ENCODE measurements around the gene LLGL2.
"Not testable (repeated sequence)": the region's sequence is repeated elsewhere in the genome, so short reads cannot be mapped to it uniquely, and the experiment has no call there.

The LLGL2 gene

GRCh38 chr17:75592348-75593020 is 67.0 kb downstream of the LLGL2 start:
- Histone ChIP-seq H3K27me3 (ENCODE audit: control insufficient read depth, insufficient read depth, low read length) (no peaks in the 10 kb centered on the region), H3K27ac (ENCODE audit: low read depth, low read length) (no peak overlapping the region), H3K4me1 (ENCODE audit: control insufficient read depth, insufficient read depth, low read length) (peaks cover 3% of the 10 kb centered on the region), H3K9ac (ENCODE audit: low read length) (no peak overlapping the region), H3K36me3 (ENCODE audit: control insufficient read depth, insufficient read depth, low read length) (no peaks in the 10 kb centered on the region), H3K4me3 (ENCODE audit: low read length) (no peak overlapping the region)

GRCh38 chr17:75593430-75593829 is 67.9 kb downstream of the LLGL2 start:
- H3K9ac ChIP-seq (ENCODE audit: low read length); H3K4me1 ChIP-seq (ENCODE audit: control insufficient read depth, insufficient read depth, low read length); H3K27ac ChIP-seq (ENCODE audit: low read depth, low read length); H3K36me3 ChIP-seq (ENCODE audit: control insufficient read depth, insufficient read depth, low read length); H3K4me3 ChIP-seq (ENCODE audit: low read length); H3K27me3 ChIP-seq (ENCODE audit: control insufficient read depth, insufficient read depth, low read length): not testable (repeated sequence)

GRCh38 chr17:75594499-75595283 is 69.2 kb downstream of the LLGL2 start:
- Histone ChIP-seq H3K9ac (ENCODE audit: low read length) (no peak overlapping the region), H3K4me3 (ENCODE audit: low read length) (no peak overlapping the region), H3K27ac (ENCODE audit: low read depth, low read length) (no peak overlapping the region), H3K27me3 (ENCODE audit: control insufficient read depth, insufficient read depth, low read length) (no peaks in the 10 kb centered on the region), H3K4me1 (ENCODE audit: control insufficient read depth, insufficient read depth, low read length) (no peaks in the 10 kb centered on the region), H3K36me3 (ENCODE audit: control insufficient read depth, insufficient read depth, low read length) (no peaks in the 10 kb centered on the region)

- Histone ChIP-seq H3K4me1 (ENCODE audit: control insufficient read depth, insufficient read depth, low read length) (no peaks in the 10 kb centered on the region), H3K9ac (ENCODE audit: low read length) (no peak overlapping the region), H3K4me3 (ENCODE audit: low read length) (no peak overlapping the region), H3K27ac (ENCODE audit: low read depth, low read length) (no peak overlapping the region), H3K27me3 (ENCODE audit: control insufficient read depth, insufficient read depth, low read length) (no peaks in the 10 kb centered on the region), H3K36me3 (ENCODE audit: control insufficient read depth, insufficient read depth, low read length) (no peaks in the 10 kb centered on the region)
Measured at GRCh38 chr17:75595284-75595919, 69.9 kb downstream of the LLGL2 start.

GRCh38 chr17:75595920-75596313 is 70.4 kb downstream of the LLGL2 start:
- Histone ChIP-seq H3K36me3 (ENCODE audit: control insufficient read depth, insufficient read depth, low read length) (no peaks in the 10 kb centered on the region), H3K4me3 (ENCODE audit: low read length) (no peak overlapping the region), H3K27ac (ENCODE audit: low read depth, low read length) (no peak overlapping the region), H3K4me1 (ENCODE audit: control insufficient read depth, insufficient read depth, low read length) (no peaks in the 10 kb centered on the region), H3K9ac (ENCODE audit: low read length) (no peak overlapping the region), H3K27me3 (ENCODE audit: control insufficient read depth, insufficient read depth, low read length) (no peaks in the 10 kb centered on the region)

GRCh38 chr17:75596320-75597087 is 71.0 kb downstream of the LLGL2 start:
- no peak overlapping the region for H3K4me3 ChIP-seq (ENCODE audit: low read length)
- H3K27ac ChIP-seq (ENCODE audit: low read depth, low read length), result no peak overlapping the region
- no peaks in the 10 kb centered on the region for H3K36me3 ChIP-seq (ENCODE audit: control insufficient read depth, insufficient read depth, low read length)
- no peak overlapping the region for H3K9ac ChIP-seq (ENCODE audit: low read length)
- H3K27me3 ChIP-seq (ENCODE audit: control insufficient read depth, insufficient read depth, low read length), result no peaks in the 10 kb centered on the region
- no peaks in the 10 kb centered on the region for H3K4me1 ChIP-seq (ENCODE audit: control insufficient read depth, insufficient read depth, low read length)

GRCh38 chr17:75601057-75601987 is 75.8 kb downstream of the LLGL2 start:
- Histone ChIP-seq H3K27ac (ENCODE audit: low read depth, low read length) (no peak overlapping the region), H3K36me3 (ENCODE audit: control insufficient read depth, insufficient read depth, low read length) (no peaks in the 10 kb centered on the region), H3K9ac (ENCODE audit: low read length) (no peak overlapping the region), H3K27me3 (ENCODE audit: control insufficient read depth, insufficient read depth, low read length) (no peaks in the 10 kb centered on the region), H3K4me1 (ENCODE audit: control insufficient read depth, insufficient read depth, low read length) (no peaks in the 10 kb centered on the region), H3K4me3 (ENCODE audit: low read length) (no peak overlapping the region)

GRCh38 chr17:75602644-75603043 is 77.1 kb downstream of the LLGL2 start:
- Histone ChIP-seq H3K27me3 (ENCODE audit: control insufficient read depth, insufficient read depth, low read length) (no peaks in the 10 kb centered on the region), H3K27ac (ENCODE audit: low read depth, low read length) (no peak overlapping the region), H3K4me3 (ENCODE audit: low read length) (no peak overlapping the region), H3K36me3 (ENCODE audit: control insufficient read depth, insufficient read depth, low read length) (no peaks in the 10 kb centered on the region), H3K9ac (ENCODE audit: low read length) (no peak overlapping the region), H3K4me1 (ENCODE audit: control insufficient read depth, insufficient read depth, low read length) (no peaks in the 10 kb centered on the region)

GRCh38 chr17:75603123-75603522 is 77.6 kb downstream of the LLGL2 start:
- Histone ChIP-seq H3K4me3 (ENCODE audit: low read length) (no peak overlapping the region), H3K27me3 (ENCODE audit: control insufficient read depth, insufficient read depth, low read length) (no peaks in the 10 kb centered on the region), H3K9ac (ENCODE audit: low read length) (no peak overlapping the region), H3K4me1 (ENCODE audit: control insufficient read depth, insufficient read depth, low read length) (no peaks in the 10 kb centered on the region), H3K27ac (ENCODE audit: low read depth, low read length) (no peak overlapping the region), H3K36me3 (ENCODE audit: control insufficient read depth, insufficient read depth, low read length) (no peaks in the 10 kb centered on the region)

- Histone ChIP-seq H3K4me1 (ENCODE audit: control insufficient read depth, insufficient read depth, low read length) (no peaks in the 10 kb centered on the region), H3K36me3 (ENCODE audit: control insufficient read depth, insufficient read depth, low read length) (no peaks in the 10 kb centered on the region), H3K9ac (ENCODE audit: low read length) (no peak overlapping the region), H3K27me3 (ENCODE audit: control insufficient read depth, insufficient read depth, low read length) (no peaks in the 10 kb centered on the region), H3K27ac (ENCODE audit: low read depth, low read length) (no peak overlapping the region), H3K4me3 (ENCODE audit: low read length) (no peak overlapping the region)
Measured at GRCh38 chr17:75604034-75604695, 78.7 kb downstream of the LLGL2 start.

GRCh38 chr17:75605790-75606189 is 80.3 kb downstream of the LLGL2 start:
- Histone ChIP-seq H3K27me3 (ENCODE audit: control insufficient read depth, insufficient read depth, low read length) (no peaks in the 10 kb centered on the region), H3K9ac (ENCODE audit: low read length) (no peak overlapping the region), H3K4me1 (ENCODE audit: control insufficient read depth, insufficient read depth, low read length) (no peaks in the 10 kb centered on the region), H3K4me3 (ENCODE audit: low read length) (no peak overlapping the region), H3K27ac (ENCODE audit: low read depth, low read length) (no peak overlapping the region), H3K36me3 (ENCODE audit: control insufficient read depth, insufficient read depth, low read length) (no peaks in the 10 kb centered on the region)
